A673 (cell line): ENCODE results near the gene C9orf50. TPM values are rescaled to one million over a fixed set of nuclear protein-coding genes. Genes with fewer than 3 reads are reported as not detected.

Experiments
- BruUV-seq: library from RNA; stranded (reverse); fragments of 400-500 nt; replicated peaks from 2 replicates; lab custom pipeline; 2021; lab: Mats Ljungman, UMichigan
- CTCF ChIA-PET: fragments of 300-600 bp; sonication (Branson Sonifier 250); formaldehyde crosslinking; loops from one replicate; lab custom pipeline; 2022; ENCODE audit warnings: antibody characterized with exemption; lab: Charles Lee
- POLR2A ChIA-PET: fragments of 300-600 bp; sonication (Branson Sonifier 250); formaldehyde crosslinking; loops from one replicate; lab custom pipeline; 2022; ENCODE audit warnings: antibody characterized with exemption; ENCODE audit not compliant: low non-redundant PET; lab: Charles Lee
- DNase-seq: peaks from one replicate; pipeline ENCODE4 v3.0.0-alpha.2; 2015; ENCODE audit warnings: low spot score
- H3K27ac ChIP-seq: fragments of 200-600 bp; sonication (generic); 2 replicates; pipeline ENCODE4 v1.5.1; 2016; ENCODE audit warnings: mixed run types, low read depth, mild to moderate bottlenecking, mixed read lengths, antibody characterized with exemption, low read length; ENCODE audit not compliant: poor library complexity, severe bottlenecking
- H3K27me3 ChIP-seq: fragments of 200-600 bp; sonication (generic); replicated peaks from 2 replicates; pipeline ENCODE4 v1.6.1; 2017; ENCODE audit warnings: mixed run types, low read depth, mild to moderate bottlenecking, mixed read lengths, antibody characterized with exemption, low read length; ENCODE audit not compliant: insufficient read depth, poor library complexity
- H3K36me3 ChIP-seq: fragments of 200-600 bp; sonication (generic); 2 replicates; pipeline ENCODE4 v1.6.1; 2016; ENCODE audit warnings: mixed run types, mild to moderate bottlenecking, mixed read lengths, antibody characterized with exemption, low read length; ENCODE audit not compliant: insufficient read depth, poor library complexity, severe bottlenecking
- H3K4me1 ChIP-seq: fragments of 200-600 bp; sonication (generic); 2 replicates; pipeline ENCODE4 v1.6.1; 2017; ENCODE audit warnings: mixed run types, mild to moderate bottlenecking, mixed read lengths, antibody characterized with exemption, low read length; ENCODE audit not compliant: insufficient read depth, poor library complexity, severe bottlenecking
- H3K4me3 ChIP-seq: fragments of 200-600 bp; sonication (generic); 2 replicates; pipeline ENCODE4 v1.5.1; 2016; ENCODE audit warnings: low read depth, mixed run types, mild to moderate bottlenecking, mixed read lengths, low read length; ENCODE audit not compliant: poor library complexity, severe bottlenecking
- H3K9me3 ChIP-seq: fragments of 200-600 bp; sonication (generic); 2 replicates; pipeline ENCODE4 v1.6.1; 2016; ENCODE audit warnings: mixed run types, low read depth, mild to moderate bottlenecking, mixed read lengths, antibody characterized with exemption, low read length; ENCODE audit not compliant: poor library complexity, severe bottlenecking
- EZH2 ChIP-seq: fragments of 200-600 bp; sonication (generic); IDR thresholded peaks from 2 replicates; pipeline ENCODE4 v1.6.1; 2017; ENCODE audit warnings: borderline replicate concordance, low read depth, mild to moderate bottlenecking, mixed read lengths, antibody characterized with exemption, low read length; ENCODE audit not compliant: poor library complexity, severe bottlenecking
- intact Hi-C: fragments of 100-400 bp; cut with micrococcal nuclease; formaldehyde crosslinking; loops from one replicate; pipeline ENCODE4 v1.10.0; 2022; ENCODE audit not compliant: unreplicated experiment
- total RNA-seq: library from RNA; stranded (reverse); gene quantifications from 2 replicates; pipeline ENCODE4 v1.2.3, GENCODE V29; 2021
- TF ChIP-seq, protein P1 (sequence below): fragments of 300-800, 200-600 bp; sonication (generic); conservative IDR thresholded peaks from 2 replicates; pipeline ENCODE4 v1.5.1; 2017; ENCODE audit warnings: low read depth, mild to moderate bottlenecking, antibody characterized with exemption, low read length, moderate library complexity, mixed read lengths

The C9orf50 gene
- total RNA-seq, 1 experiment from 2014 or later = not detected

DNA sequence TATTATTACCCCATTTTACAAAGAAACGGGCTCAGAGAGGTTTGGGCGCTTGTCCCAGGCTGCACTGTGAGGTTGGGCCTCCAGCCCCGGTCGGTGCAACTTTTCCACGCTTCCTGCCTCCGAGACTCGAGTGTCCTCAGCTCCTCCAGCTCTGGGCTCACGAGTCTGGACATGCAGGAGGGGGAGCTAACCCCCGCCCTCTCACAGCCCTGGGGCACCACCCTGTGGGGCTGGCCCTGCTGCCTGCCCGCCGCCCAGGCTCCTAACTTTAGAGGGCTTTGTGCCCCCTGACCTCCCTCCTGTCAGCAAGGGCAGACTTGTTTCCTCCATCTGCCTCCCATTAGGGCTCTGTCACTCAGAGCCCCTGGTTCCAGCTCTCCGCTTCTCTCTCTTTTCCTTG is 25.4 kb upstream of the C9orf50 start:
- no peak overlapping the region for H3K27ac ChIP-seq
- no peak overlapping the region for H3K4me3 ChIP-seq
- BruUV-seq = no TSS peak
- no peak for DNase-seq
- intact Hi-C loops = no loop called here
- TF ChIP-seq EZH2 = no peak
- TF ChIP-seq, protein P1, sequence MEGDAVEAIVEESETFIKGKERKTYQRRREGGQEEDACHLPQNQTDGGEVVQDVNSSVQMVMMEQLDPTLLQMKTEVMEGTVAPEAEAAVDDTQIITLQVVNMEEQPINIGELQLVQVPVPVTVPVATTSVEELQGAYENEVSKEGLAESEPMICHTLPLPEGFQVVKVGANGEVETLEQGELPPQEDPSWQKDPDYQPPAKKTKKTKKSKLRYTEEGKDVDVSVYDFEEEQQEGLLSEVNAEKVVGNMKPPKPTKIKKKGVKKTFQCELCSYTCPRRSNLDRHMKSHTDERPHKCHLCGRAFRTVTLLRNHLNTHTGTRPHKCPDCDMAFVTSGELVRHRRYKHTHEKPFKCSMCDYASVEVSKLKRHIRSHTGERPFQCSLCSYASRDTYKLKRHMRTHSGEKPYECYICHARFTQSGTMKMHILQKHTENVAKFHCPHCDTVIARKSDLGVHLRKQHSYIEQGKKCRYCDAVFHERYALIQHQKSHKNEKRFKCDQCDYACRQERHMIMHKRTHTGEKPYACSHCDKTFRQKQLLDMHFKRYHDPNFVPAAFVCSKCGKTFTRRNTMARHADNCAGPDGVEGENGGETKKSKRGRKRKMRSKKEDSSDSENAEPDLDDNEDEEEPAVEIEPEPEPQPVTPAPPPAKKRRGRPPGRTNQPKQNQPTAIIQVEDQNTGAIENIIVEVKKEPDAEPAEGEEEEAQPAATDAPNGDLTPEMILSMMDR = no peak
- H3K4me1 ChIP-seq = peaks cover 10% of the 10 kb centered on the region
- ChIA-PET POLR2A (no interaction called here), CTCF (no interaction called here)
- H3K9me3 ChIP-seq = no peaks in the 10 kb centered on the region
- H3K27me3 ChIP-seq = no peaks in the 10 kb centered on the region
- H3K36me3 ChIP-seq = no peaks in the 10 kb centered on the region

DNA sequence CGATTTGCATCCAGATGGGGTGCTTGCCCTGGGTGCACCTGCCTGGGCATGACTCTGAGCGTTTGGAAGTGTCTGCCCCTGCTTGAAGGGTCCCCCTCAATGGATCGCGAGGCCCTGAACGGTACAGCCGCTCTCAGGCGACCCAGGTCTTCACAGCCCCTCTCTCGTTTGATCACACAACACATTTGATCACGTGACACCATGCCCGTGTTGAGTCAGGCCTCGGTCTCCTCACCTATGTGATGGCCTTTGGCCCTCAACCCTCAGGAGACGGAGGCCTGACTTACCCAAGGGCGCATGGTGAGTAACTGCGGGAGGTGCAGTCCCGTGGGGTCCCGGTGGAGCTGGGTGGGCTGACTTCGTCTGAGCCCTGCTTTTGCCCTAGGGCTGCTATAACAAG is 24.0 kb upstream of the C9orf50 start:
- intact Hi-C loops = loop anchor here (5.0 kb wide), 2 partner anchors 82 to 137 kb away; no protein-coding TSS in a partner anchor

DNA sequence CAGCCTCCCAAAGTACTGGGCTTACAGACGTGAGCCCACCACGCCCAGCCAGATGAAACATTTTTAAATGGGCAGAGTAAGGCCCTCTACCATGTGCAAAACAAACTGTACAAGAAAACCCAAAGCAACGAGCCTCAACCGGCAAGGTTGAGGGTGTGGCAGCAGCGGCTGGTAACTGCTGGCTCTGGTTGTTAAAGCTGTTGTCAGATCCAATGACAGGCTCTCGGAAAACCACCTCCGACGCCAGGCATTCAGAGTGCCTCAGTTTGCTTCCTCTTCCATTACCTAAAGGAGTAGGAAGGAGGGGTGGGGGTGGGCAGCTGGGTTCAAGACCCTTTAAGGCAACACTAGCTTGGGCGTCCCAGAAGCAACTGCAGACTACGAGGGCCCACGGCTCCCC is 23.5 kb upstream of the C9orf50 start:
- POLR2A ChIA-PET = no interaction called here
- TF ChIP-seq EZH2 = no peak
- TF ChIP-seq, protein P1 = no peak
- CTCF ChIA-PET = no interaction called here
- Histone ChIP-seq H3K4me1 (peaks cover 7% of the 10 kb centered on the region), H3K27me3 (no peaks in the 10 kb centered on the region), H3K9me3 (no peaks in the 10 kb centered on the region), H3K36me3 (peaks cover under 1% of the 10 kb centered on the region), H3K4me3 (no peak overlapping the region), H3K27ac (no peak overlapping the region)
- no peak for DNase-seq
- intact Hi-C loops = loop anchor here (5.0 kb wide), 2 partner anchors 83 to 138 kb away; no protein-coding TSS in a partner anchor
- no TSS peak for BruUV-seq

More for the DNA sequence above, 24.0 kb upstream of the C9orf50 start:
- H3K27ac ChIP-seq = no peak overlapping the region
- DNase-seq = no peak
- no peaks in the 10 kb centered on the region for H3K36me3 ChIP-seq
- no peaks in the 10 kb centered on the region for H3K9me3 ChIP-seq
- POLR2A ChIA-PET = no interaction called here
- TF ChIP-seq EZH2 = no peak
- TF ChIP-seq, protein P1 = no peak
- CTCF ChIA-PET = no interaction called here
- BruUV-seq = no TSS peak
- H3K27me3 ChIP-seq = no peaks in the 10 kb centered on the region
- H3K4me3 ChIP-seq = no peak overlapping the region
- H3K4me1 ChIP-seq = peaks cover 7% of the 10 kb centered on the region
